ENCODE data around the gene ST3GAL2. TPM values are rescaled to one million over a fixed set of nuclear protein-coding genes. Genes with fewer than 3 reads are reported as not detected.

The ST3GAL2 gene
- total and polyA plus RNA-seq, 2 of the 4 experiments (the other 2 are of a cell fraction), result 17.4 to 17.7 TPM

DNA sequence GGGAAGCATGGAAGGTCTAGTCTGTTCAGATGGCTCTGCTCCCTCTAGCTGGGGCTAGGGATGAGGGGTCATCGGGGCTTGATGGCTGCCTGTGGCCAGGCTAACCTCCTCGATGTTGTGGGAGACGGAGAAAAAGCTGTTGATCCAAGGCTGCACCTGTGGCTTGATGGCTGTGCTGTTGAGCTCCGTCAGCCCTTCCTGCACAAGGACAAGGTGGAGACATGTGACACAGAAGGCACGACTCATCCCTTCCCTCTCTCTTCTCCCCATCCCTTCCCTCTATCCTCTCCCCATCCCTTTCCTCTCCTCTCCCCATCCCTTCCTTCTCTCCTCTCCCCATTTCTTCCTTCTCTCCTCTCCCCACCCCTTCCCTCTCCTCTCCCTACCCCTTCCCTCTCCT is 43.7 kb upstream of the ST3GAL2 start:
- Histone ChIP-seq H3K27me3 (ENCODE audit: control insufficient read depth, insufficient read depth, low read length) (no peaks in the 10 kb centered on the region), H4K91ac (ENCODE audit: insufficient read depth, low read depth, low read length) (peak overlapping the region; percentile 29; the same call in 1 of the 2 replicates), H3K36me3 (ENCODE audit: control insufficient read depth, insufficient read depth, low read length) (peaks cover 59% of the 10 kb centered on the region), H2AK5ac (ENCODE audit: low read depth, low read length) (peak overlapping the region; percentile 54), H2AFZ (replicated peaks; ENCODE audit: low read length, poor library complexity) (peak overlapping the region; percentile 2), H3K4me2 (ENCODE audit: low read depth, low read length) (no peak overlapping the region), H3K14ac (replicated peaks; ENCODE audit: low read depth, low read length) (peak overlapping the region; percentile 57), H3K18ac (ENCODE audit: low read depth, low read length) (no peak overlapping the region), H3K4ac (ENCODE audit: low read depth, low read length) (peak overlapping the region; percentile 17), H3K9me3 (ENCODE audit: control insufficient read depth, insufficient read depth, low read length) (no peaks in the 10 kb centered on the region), H2BK120ac (ENCODE audit: low read depth, low read length) (0 out of 2 replicates have a peak overlapping the region, but pooled peaks have one; percentile 46), H2BK15ac (ENCODE audit: low read depth, low read length) (no peak overlapping the region), H2BK5ac (ENCODE audit: low read depth, low read length, poor library complexity, severe bottlenecking) (peak overlapping the region; percentile 79), H4K5ac (ENCODE audit: low read depth, low read length) (no peak overlapping the region), H3K56ac (ENCODE audit: extremely low read depth, insufficient read depth, low read length) (no peak overlapping the region), H3K9ac (ENCODE audit: low read depth, low read length) (no peak overlapping the region), H3K79me1 (ENCODE audit: low read depth in 1 of 2, low read length in 2 of 2) (peaks cover 0 to 4% of the 10 kb centered on the region in 2 experiments; a peak in 1 of 4 replicates), H3K23ac (ENCODE audit: low read depth, low read length) (0 out of 2 replicates have a peak overlapping the region, but pooled peaks have one; percentile 12), H3K9me1 (ENCODE audit: insufficient read depth, low read length) (peaks cover 20% of the 10 kb centered on the region), H4K20me1 (ENCODE audit: insufficient read depth, low read length) (no peaks in the 10 kb centered on the region), H3K4me3 (ENCODE audit: insufficient read depth, low read depth, low read length) (no peak overlapping the region), H2AK9ac (replicated peaks; ENCODE audit: low read depth, low read length, poor library complexity) (no peak overlapping the region), H4K8ac (ENCODE audit: low read depth in 2 of 2, low read length in 2 of 2) (peak overlapping the region in 1 of 2 experiments; percentile 25; a peak in 1 of 4 replicates), H3K27ac (ENCODE audit: insufficient read depth, low read length) (peak overlapping the region; percentile 4; the same call in 1 of the 2 replicates), H2BK20ac (ENCODE audit: low read depth, low read length) (no peak overlapping the region), H3K4me1 (ENCODE audit: control insufficient read depth, insufficient read depth, low read length) (peaks cover 8% of the 10 kb centered on the region)
- peak; percentile 36 for ATAC-seq (ENCODE audit: low read depth)
- intact Hi-C loops (cut with micrococcal nuclease) (loop anchor here (5.0 kb wide), 1 partner anchor 100 kb away; no protein-coding TSS in a partner anchor), in situ Hi-C loops (cut with MboI; ENCODE audit: low sequenced_read_pairs) (no loop called here), dilution Hi-C loops (cut with HindIII; ENCODE audit: low sequenced_read_pairs, unreplicated experiment) (no loop called here)
- WGBS, 2 experiments (ENCODE audit: extremely low coverage in 2 of 2, insufficient read length in 1 of 2), result 91% methylated on average over 4 of the region's 5 CpGs; no CpG with 5 or more reads in 1 of the 2 experiments
- TF ChIP-seq CEBPB (IDR thresholded peaks at IDR 0.05; ENCODE audit: low read depth, low read length) (no peak), NFE2L2 (IDR thresholded peaks at IDR 0.05; ENCODE audit: low read depth, low read length) (no peak), FOS (IDR thresholded peaks at IDR 0.05; ENCODE audit: low read depth, low read length) (no peak), BHLHE40 (IDR thresholded peaks at IDR 0.05; ENCODE audit: low read depth, low read length) (no peak)
- TF ChIP-seq, protein P1, sequence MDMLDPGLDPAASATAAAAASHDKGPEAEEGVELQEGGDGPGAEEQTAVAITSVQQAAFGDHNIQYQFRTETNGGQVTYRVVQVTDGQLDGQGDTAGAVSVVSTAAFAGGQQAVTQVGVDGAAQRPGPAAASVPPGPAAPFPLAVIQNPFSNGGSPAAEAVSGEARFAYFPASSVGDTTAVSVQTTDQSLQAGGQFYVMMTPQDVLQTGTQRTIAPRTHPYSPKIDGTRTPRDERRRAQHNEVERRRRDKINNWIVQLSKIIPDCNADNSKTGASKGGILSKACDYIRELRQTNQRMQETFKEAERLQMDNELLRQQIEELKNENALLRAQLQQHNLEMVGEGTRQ (IDR thresholded peaks at IDR 0.05; ENCODE audit: low read depth, low read length), result peak; percentile 24; the same call in 1 of the 2 replicates
- ChIA-PET POLR2A (ENCODE audit: unreplicated experiment) (no interaction called here), CTCF (no interaction called here)
- no TSS peak for BruUV-seq (replicated peaks)
- DNase-seq, result peak; percentile 13

Measured in IMR-90 (cell line).